Neural crest cell (in vitro differentiated cells): ENCODE data around the gene TWIST2. TPM values are rescaled to one million over a fixed set of nuclear protein-coding genes. Genes with fewer than 3 reads are reported as not detected.

Source experiments
- DNase-seq: peaks from one replicate; pipeline ENCODE4 v3.0.0; 2021; ENCODE audit warnings: low read depth, mixed read lengths, low spot score
- H3K27ac Mint-ChIP-seq: one replicate; pipeline ENCODE4 v1.8.0; 2021; ENCODE audit warnings: mild to moderate bottlenecking, mixed read lengths; ENCODE audit not compliant: unreplicated experiment
- H3K27me3 Mint-ChIP-seq: 2 replicates; pipeline ENCODE4 v1.8.0; 2021; ENCODE audit warnings: low read depth, mild to moderate bottlenecking, mixed read lengths
- H3K36me3 Mint-ChIP-seq: 2 replicates; pipeline ENCODE4 v1.8.0; 2021; ENCODE audit warnings: low read depth, mild to moderate bottlenecking, mixed read lengths
- H3K4me1 Mint-ChIP-seq: 2 replicates; pipeline ENCODE4 v1.8.0; 2021; ENCODE audit warnings: mixed read lengths
- H3K4me3 Mint-ChIP-seq: one replicate; pipeline ENCODE4 v1.8.0; 2021; ENCODE audit warnings: mild to moderate bottlenecking, mixed read lengths
- H3K9me3 Mint-ChIP-seq: 2 replicates; pipeline ENCODE4 v1.8.0; 2021; ENCODE audit warnings: mixed read lengths
- CTCF ChIP-seq: fragments of 200-600 bp; sonication (generic); conservative IDR thresholded peaks from 2 replicates; pipeline ENCODE4 v1.5.0; 2021; ENCODE audit warnings: antibody characterized with exemption, mild to moderate bottlenecking
- total RNA-seq: library from RNA; stranded (reverse); gene quantifications from 2 replicates; pipeline ENCODE4 v1.2.1, GENCODE V29; 2021

Gene TWIST2
- total RNA-seq, 1 donor from 2014 or later = 0.96 TPM

GRCh38 chr2:238942080-238942725 lies 94.3 kb downstream of the TWIST2 start:
- Mint-ChIP-seq H3K9me3 (no peaks in the 10 kb centered on the region), H3K4me1 (no peaks in the 10 kb centered on the region), H3K36me3 (no peaks in the 10 kb centered on the region), H3K27ac (no peak overlapping the region), H3K27me3 (no peaks in the 10 kb centered on the region), H3K4me3 (no peak overlapping the region)
- TF ChIP-seq CTCF = no peak
- no peak for DNase-seq

GRCh38 chr2:238942726-238943300 lies 94.9 kb downstream of the TWIST2 start:
- Mint-ChIP-seq H3K36me3 (no peaks in the 10 kb centered on the region), H3K4me3 (no peak overlapping the region), H3K27ac (no peak overlapping the region), H3K27me3 (no peaks in the 10 kb centered on the region), H3K4me1 (no peaks in the 10 kb centered on the region), H3K9me3 (no peaks in the 10 kb centered on the region)
- no peak for TF ChIP-seq CTCF
- no peak for DNase-seq

- Mint-ChIP-seq H3K36me3 (no peaks in the 10 kb centered on the region), H3K27me3 (no peaks in the 10 kb centered on the region), H3K4me3 (no peak overlapping the region), H3K9me3 (no peaks in the 10 kb centered on the region), H3K27ac (no peak overlapping the region), H3K4me1 (no peaks in the 10 kb centered on the region)
- no peak for DNase-seq
- TF ChIP-seq CTCF = no peak
Observed at GRCh38 chr2:238943338-238944067, 95.6 kb downstream of the TWIST2 start.

- Mint-ChIP-seq H3K27me3 (no peaks in the 10 kb centered on the region), H3K9me3 (no peaks in the 10 kb centered on the region), H3K4me3 (no peak overlapping the region), H3K36me3 (no peaks in the 10 kb centered on the region), H3K4me1 (no peaks in the 10 kb centered on the region), H3K27ac (no peak overlapping the region)
- peak; percentile 38 for DNase-seq
- peak; percentile 60 for TF ChIP-seq CTCF
Observed at GRCh38 chr2:238945433-238946150, 97.7 kb downstream of the TWIST2 start.

GRCh38 chr2:238946318-238947242 lies 98.7 kb downstream of the TWIST2 start:
- no peak for TF ChIP-seq CTCF
- Mint-ChIP-seq H3K4me1 (no peaks in the 10 kb centered on the region), H3K27me3 (no peaks in the 10 kb centered on the region), H3K27ac (no peak overlapping the region), H3K4me3 (no peak overlapping the region), H3K9me3 (no peaks in the 10 kb centered on the region), H3K36me3 (no peaks in the 10 kb centered on the region)
- no peak for DNase-seq
